Raji (cell line): ENCODE results near the gene C9orf43.

Source experiments
- POLR2A ChIP-seq: IDR thresholded peaks from 2 replicates; pipeline ENCODE4 v1.6.1; 2011; ENCODE audit warnings: low read depth, low read length, control low read depth; ENCODE audit not compliant: insufficient read depth

Gene C9orf43

GRCh38 chr9:113410207-113410864 is at the start of gene C9orf43, which contains the start of gene POLE3:
Gene C9orf43 (plus strand): TSS chr9:113410747. CDS start chr9:113413494, 2,747 bp downstream.
Gene POLE3 (minus strand): TSS chr9:113410675. CDS start chr9:113410293, 382 bp downstream.
- TF ChIP-seq POLR2A, result peak; percentile 85

GRCh38 chr9:113361304-113362018 is 49.1 kb upstream of the C9orf43 start:
- TF ChIP-seq POLR2A, result no peak

GRCh38 chr9:113363336-113363735 is 47.2 kb upstream of the C9orf43 start:
- no peak for TF ChIP-seq POLR2A

GRCh38 chr9:113364951-113365350 is 45.6 kb upstream of the C9orf43 start:
- no peak for TF ChIP-seq POLR2A

- TF ChIP-seq POLR2A, result no peak
Observed at GRCh38 chr9:113368348-113368981, 42.1 kb upstream of the C9orf43 start.

GRCh38 chr9:113368982-113369854 is 41.3 kb upstream of the C9orf43 start:
- TF ChIP-seq POLR2A, result no peak

GRCh38 chr9:113369855-113370140 is 40.7 kb upstream of the C9orf43 start:
- TF ChIP-seq POLR2A, result no peak

GRCh38 chr9:113370806-113371325 is 39.7 kb upstream of the C9orf43 start:
- no peak for TF ChIP-seq POLR2A

- TF ChIP-seq POLR2A, result no peak
Observed at GRCh38 chr9:113372059-113372458, 38.5 kb upstream of the C9orf43 start.

- no peak for TF ChIP-seq POLR2A
Observed at GRCh38 chr9:113373256-113373655, 37.3 kb upstream of the C9orf43 start.

- TF ChIP-seq POLR2A, result no peak
Observed at GRCh38 chr9:113373676-113374392, 36.7 kb upstream of the C9orf43 start.

GRCh38 chr9:113375057-113376023 is 35.2 kb upstream of the C9orf43 start:
- TF ChIP-seq POLR2A, result no peak
